LNCAP (cell line): ENCODE measurements around the gene RPUSD2.

Source experiments
- TF ChIP-seq, protein P1 (sequence below): fragments of 450-650 bp; IDR thresholded peaks from 2 replicates; pipeline ENCODE4 v1.5.1; 2017; ENCODE audit warnings: mild to moderate bottlenecking

Gene RPUSD2

DNA sequence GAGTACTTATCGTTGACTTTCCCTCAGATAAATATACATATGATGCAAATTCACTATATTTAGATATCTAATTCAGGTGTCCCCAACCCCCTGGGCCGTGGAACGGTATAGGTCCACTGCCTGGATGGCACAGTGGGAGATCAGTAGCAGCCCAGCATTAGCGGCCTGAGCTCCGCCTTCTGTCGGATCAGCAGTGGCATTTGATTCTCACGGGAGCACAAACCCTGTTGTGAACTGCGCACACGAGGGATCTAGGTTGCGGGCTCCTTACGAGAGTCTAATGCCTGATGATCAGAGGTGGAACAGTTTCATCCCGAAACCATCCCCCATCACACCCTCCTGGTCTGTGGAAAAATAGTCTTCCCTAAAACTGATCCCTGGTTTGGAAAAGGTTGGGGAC is 31.9 kb downstream of the RPUSD2 start:
- TF ChIP-seq, protein P1, sequence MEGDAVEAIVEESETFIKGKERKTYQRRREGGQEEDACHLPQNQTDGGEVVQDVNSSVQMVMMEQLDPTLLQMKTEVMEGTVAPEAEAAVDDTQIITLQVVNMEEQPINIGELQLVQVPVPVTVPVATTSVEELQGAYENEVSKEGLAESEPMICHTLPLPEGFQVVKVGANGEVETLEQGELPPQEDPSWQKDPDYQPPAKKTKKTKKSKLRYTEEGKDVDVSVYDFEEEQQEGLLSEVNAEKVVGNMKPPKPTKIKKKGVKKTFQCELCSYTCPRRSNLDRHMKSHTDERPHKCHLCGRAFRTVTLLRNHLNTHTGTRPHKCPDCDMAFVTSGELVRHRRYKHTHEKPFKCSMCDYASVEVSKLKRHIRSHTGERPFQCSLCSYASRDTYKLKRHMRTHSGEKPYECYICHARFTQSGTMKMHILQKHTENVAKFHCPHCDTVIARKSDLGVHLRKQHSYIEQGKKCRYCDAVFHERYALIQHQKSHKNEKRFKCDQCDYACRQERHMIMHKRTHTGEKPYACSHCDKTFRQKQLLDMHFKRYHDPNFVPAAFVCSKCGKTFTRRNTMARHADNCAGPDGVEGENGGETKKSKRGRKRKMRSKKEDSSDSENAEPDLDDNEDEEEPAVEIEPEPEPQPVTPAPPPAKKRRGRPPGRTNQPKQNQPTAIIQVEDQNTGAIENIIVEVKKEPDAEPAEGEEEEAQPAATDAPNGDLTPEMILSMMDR = no peak

DNA sequence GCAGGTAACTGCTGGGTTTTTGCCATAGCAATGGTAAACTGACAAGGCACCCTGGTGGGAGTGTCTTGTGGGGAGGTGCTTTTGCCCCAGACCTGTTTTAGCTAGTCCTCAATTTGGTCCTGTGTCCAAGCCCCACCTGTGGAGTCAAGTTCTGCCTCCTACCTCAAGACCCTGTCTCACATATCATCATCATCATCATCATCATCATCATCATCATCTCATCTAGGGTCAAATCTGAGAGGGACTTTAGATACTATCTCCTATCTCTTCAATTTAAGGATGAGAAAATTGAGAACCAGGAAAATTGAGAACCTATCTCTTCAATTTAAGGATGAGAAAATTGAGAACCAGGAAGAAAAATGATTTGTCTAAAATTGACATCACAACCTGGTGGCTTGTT is 34.8 kb downstream of the RPUSD2 start:
- TF ChIP-seq, protein P1 = no peak

DNA sequence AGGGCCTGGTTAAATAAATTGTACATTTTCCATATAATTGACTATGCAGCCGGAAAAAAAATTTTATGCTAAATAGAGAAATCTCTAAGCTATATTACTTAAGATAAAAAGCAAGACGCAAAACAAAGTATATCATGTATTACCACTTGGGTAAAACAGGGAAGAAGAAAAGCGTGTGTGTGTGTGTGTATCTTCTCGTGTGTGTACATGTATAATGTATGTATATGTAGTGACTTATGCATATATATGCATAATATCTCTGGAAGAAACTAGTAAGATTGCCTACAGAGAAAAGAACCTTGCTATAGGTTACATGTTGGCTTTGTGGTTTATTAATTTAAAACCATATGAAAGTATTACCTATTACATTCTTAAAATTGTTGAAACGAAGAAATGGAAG is 44.0 kb downstream of the RPUSD2 start:
- TF ChIP-seq, protein P1 = no peak

DNA sequence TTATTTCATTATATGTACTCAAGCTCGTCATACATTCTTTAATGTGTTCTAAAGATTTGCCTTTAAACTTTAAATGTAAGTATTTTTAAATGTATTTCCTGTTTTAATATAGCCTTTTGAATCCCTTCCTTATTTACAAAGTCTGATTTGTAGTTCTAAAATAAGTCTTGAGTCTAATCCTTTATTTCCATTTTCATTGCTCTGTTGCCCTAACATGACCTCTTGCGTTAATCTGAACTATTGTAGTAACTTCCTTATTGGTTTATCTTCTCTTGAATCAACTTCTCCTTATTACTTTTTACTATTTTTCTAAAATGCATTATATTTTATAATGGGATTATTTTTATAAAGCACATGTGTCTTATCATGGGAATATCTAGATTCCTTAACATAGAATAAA is 48.9 kb downstream of the RPUSD2 start:
- TF ChIP-seq, protein P1 = no peak

DNA sequence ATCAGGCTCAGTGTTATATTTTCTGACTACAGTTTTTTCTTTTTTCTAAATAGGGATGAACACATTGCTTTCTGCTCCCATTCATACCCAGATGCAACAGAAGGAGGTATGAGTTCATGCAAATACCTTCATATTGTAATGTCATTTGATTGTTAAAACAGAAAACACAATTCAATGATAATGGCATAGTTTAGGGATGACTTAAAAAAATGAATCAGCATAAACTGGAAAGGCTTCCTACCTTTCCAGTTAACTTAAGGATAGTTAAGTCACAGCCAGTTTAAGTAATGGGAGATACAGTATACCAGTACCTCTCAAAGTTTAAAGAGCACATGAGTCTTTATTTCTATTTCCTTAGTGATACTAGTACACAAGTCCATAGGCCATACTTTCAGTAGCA is 49.8 kb downstream of the RPUSD2 start:
- TF ChIP-seq, protein P1 = no peak

DNA sequence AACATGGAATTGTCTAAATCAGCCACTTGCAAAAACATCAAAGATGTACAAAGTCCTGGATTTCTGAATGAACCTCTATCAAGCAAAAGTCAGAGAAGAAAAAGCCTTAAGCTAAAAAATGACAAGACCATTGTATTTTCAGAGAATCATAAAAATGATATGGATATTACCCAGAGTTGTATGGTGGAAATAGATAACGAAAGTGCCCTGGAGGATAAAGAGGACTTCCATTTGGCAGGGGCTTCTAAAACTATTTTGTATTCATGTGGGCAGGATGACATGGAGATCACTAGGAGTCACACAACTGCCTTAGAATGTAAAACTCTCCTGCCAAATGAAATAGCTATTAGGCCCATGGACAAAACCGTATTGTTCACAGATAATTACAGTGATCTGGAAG is 54.3 kb downstream of the RPUSD2 start:
- TF ChIP-seq, protein P1 = no peak
